Middle frontal gyrus (tissue), 1 donor: ENCODE measurements around the gene OR2A42.
"Not testable (repeated sequence)": the region's sequence is repeated elsewhere in the genome, so short reads cannot be mapped to it uniquely, and the experiment has no call there.

Experiments
- DNase-seq: peaks from one replicate; pipeline ENCODE4 v3.0.0-alpha.2; 2015; ENCODE audit warnings: low spot score; ENCODE audit errors: extremely low spot score

OR2A42 gene

GRCh38 chr7:144223675-144224074, 15.7 kb downstream of the OR2A42 start:
- DNase-seq: not testable (repeated sequence)

- DNase-seq: not testable (repeated sequence)
These were observed 18.9 kb downstream of the OR2A42 start for GRCh38 chr7:144220531-144220930.

GRCh38 chr7:144219149-144219548, 20.3 kb downstream of the OR2A42 start:
- not testable (repeated sequence) for DNase-seq

- not testable (repeated sequence) for DNase-seq
These were observed 20.8 kb downstream of the OR2A42 start for GRCh38 chr7:144218581-144218980.

- DNase-seq: not testable (repeated sequence)
These were observed 22.2 kb downstream of the OR2A42 start for GRCh38 chr7:144217200-144217599.

- not testable (repeated sequence) for DNase-seq
These were observed 34.1 kb downstream of the OR2A42 start for GRCh38 chr7:144205306-144205705.

- not testable (repeated sequence) for DNase-seq
These were observed 36.3 kb downstream of the OR2A42 start for GRCh38 chr7:144203086-144203485.

GRCh38 chr7:144201978-144202377, 37.4 kb downstream of the OR2A42 start:
- not testable (repeated sequence) for DNase-seq

GRCh38 chr7:144198934-144199333, 40.5 kb downstream of the OR2A42 start:
- not testable (repeated sequence) for DNase-seq

- not testable (repeated sequence) for DNase-seq
These were observed 44.1 kb downstream of the OR2A42 start, which contains the start of gene ARHGEF35 for GRCh38 chr7:144195212-144195872. ARHGEF35 (minus strand) TSS chr7:144195833; CDS start chr7:144188383, 7,450 bp downstream.

- not testable (repeated sequence) for DNase-seq
These were observed 45.0 kb downstream of the OR2A42 start for GRCh38 chr7:144194453-144194852.

- DNase-seq: not testable (repeated sequence)
These were observed 45.6 kb downstream of the OR2A42 start for GRCh38 chr7:144193782-144194181.

GRCh38 chr7:144188578-144189171, 50.7 kb downstream of the OR2A42 start:
- DNase-seq: not testable (repeated sequence)

GRCh38 chr7:144187848-144188247, 51.6 kb downstream of the OR2A42 start:
- DNase-seq: not testable (repeated sequence)

- not testable (repeated sequence) for DNase-seq
These were observed 56.2 kb downstream of the OR2A42 start, which contains the start of gene CTAGE4 for GRCh38 chr7:144183166-144183565. CTAGE4 (plus strand) TSS chr7:144183466; CDS start chr7:144183504, 38 bp downstream.

- not testable (repeated sequence) for DNase-seq
These were observed 60.3 kb downstream of the OR2A42 start for GRCh38 chr7:144179165-144179479.

GRCh38 chr7:144178380-144179164, 60.8 kb downstream of the OR2A42 start:
- DNase-seq: not testable (repeated sequence)
